Measurements from ENCODE around the gene HPX.

GRCh38 chr11:6397636-6398035 lies 43.2 kb downstream of the HPX start:
- no peak for TF ChIP-seq CTCF (IDR thresholded peaks at IDR 0.05; ENCODE audit: insufficient read depth, low read length)
- TF ChIP-seq REST (IDR thresholded peaks at IDR 0.05; ENCODE audit: insufficient replicate concordance, low read depth), result no peak
